NCI-H1048 (cell line): ENCODE measurements around the gene NUDT8.
"Not testable (repeated sequence)": the region's sequence is repeated elsewhere in the genome, so short reads cannot be mapped to it uniquely, and the experiment has no call there.

ENCODE experiments used
- DNase-seq: peaks from one replicate; lab custom pipeline; 2025; lab: John Stamatoyannopoulos, UW

The NUDT8 gene

DNA sequence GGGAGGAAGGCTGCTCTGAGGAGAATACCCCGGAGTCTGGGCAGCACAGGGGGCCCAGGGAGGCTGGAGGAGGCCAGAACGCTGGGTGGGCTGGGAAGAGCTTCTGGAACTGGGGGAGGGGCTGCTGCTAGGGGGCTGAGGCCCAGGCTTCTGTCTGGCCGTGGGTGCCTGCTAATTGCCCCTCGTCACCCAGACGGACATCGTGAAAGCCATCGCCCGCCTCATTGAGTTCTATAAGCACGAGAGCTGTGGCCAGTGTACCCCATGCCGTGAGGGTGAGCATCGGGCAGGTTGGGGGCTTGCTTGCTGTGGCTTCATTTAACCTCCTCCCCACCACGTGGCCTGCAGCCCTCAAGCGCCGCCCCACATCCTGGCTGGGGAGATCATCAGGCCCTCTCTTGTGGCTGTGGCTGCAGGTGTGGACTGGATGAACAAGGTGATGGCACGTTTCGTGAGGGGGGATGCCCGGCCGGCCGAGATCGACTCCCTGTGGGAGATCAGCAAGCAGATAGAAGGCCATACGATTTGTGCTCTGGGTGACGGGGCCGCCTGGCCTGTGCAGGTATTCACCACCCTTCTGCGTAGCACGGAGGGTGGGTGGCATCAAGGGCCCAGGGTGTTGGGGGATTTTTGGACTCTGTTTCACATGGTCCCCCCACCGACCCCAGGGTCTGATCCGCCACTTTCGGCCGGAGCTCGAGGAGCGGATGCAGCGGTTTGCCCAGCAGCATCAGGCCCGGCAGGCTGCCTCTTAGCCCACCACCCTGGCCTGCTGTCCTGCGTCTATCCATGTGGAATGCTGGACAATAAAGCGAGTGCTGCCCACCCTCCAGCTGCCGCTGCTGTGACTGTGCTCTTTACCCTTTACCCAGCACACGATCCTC is 17.8 kb downstream of the NUDT8 start:
- no peak for DNase-seq

GRCh38 chr11:67611165-67611564 is 18.6 kb downstream of the NUDT8 start:
- DNase-seq = no peak

GRCh38 chr11:67610302-67610868 is 19.4 kb downstream of the NUDT8 start:
- DNase-seq = no peak

DNA sequence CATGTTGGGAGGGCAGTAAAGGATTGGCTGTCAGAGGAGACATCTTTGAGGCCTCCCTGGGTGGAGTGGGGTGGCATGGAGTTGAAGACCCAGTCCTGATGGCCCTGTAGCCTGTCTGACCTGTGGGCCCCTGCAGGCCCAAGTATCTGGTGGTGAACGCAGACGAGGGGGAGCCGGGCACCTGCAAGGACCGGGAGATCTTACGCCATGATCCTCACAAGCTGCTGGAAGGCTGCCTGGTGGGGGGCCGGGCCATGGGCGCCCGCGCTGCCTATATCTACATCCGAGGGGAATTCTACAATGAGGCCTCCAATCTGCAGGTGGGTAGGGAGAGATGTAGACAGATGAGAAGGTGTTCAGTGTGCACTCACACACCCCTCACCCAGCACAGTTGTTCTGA is 20.4 kb downstream of the NUDT8 start:
- no peak for DNase-seq

- no peak for DNase-seq
Observed at GRCh38 chr11:67608486-67608885, 21.3 kb downstream of the NUDT8 start.

DNA sequence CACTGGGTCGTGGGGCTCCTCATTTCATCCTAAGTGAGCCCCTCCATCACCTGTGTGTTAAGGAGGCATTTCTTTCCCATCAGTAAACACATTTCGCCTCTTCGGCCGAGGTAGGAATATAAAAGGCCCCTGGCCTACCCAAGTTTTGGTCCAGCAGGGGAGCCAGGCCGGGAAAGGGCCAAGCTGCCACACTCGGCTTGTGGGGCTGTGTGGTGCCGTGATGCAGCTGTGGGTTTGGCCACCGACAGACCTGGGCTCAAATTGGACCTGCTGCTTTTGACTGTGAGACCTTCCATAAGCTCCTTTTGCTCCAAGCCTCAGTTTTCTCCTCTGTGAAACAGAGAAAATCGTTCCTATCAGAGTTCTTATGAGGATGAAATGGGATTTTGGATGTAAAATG is 22.2 kb downstream of the NUDT8 start:
- no peak for DNase-seq

- DNase-seq = peak; percentile 92
Observed at GRCh38 chr11:67606492-67607295, 23.0 kb downstream of the NUDT8 start, which contains the start of gene NDUFV1. TSS of gene NDUFV1 (plus strand) at chr11:67606936. CDS start at chr11:67607005, 69 bp downstream.

GRCh38 chr11:67606093-67606491 is 23.6 kb downstream of the NUDT8 start:
- no peak for DNase-seq

DNA sequence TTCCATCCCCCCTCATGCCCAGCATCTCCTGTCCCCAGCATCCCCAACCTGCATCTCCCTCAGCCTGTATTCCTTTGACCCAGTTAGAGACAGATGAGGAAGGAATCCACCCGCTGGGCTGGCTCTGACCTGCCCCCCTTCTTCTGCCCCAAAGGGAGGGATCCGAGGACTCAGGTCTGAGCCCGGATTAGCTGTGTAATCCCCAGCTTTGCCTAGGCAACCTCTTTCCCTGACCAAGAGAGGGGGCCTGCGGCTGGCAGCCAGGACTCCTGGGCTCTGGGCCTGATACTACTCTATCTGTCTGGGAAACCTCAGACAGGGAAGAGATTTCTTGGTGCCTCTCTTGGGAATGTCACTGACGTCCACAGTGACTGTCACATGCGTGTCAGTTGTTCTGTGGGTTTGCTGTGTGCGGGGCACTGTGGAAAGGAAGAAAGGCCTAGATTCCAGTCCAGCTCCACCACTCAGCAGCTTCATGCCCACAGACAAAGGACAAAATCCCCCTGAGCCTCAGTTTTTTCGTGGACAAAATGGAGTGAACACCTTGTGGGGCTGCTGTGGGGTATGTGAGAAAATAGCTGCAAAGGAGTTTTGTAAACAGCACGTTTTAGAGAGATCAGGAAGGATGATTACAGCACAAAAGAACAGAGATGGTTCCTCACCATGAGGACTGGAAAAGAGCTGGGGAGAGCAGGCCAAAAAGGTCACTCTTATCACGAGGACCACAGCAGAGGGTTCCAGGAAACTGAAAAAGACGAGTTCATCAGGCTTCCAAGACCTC is 24.3 kb downstream of the NUDT8 start:
- DNase-seq = no peak

- DNase-seq = no peak
Observed at GRCh38 chr11:67604815-67605214, 24.9 kb downstream of the NUDT8 start.

DNA sequence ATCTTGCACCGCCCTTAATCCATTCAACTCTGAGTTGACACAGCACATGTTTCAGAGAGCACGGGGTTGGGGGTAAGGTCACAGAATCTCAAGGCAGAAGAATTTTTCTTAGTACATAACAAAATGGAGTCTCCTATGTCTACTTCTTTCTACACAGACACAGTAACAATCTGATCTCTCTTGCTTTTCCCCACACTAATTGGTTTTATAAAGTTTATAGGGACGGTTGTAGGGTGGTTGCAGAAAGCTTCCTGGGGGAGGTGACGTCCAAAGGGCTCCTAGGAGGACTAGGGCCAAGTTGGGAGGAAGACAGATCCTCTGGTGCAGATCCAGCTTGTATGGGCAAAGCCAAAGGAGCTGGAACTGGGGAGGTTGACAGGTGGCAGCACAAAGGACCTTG is 25.6 kb downstream of the NUDT8 start:
- DNase-seq = not testable (repeated sequence)

DNA sequence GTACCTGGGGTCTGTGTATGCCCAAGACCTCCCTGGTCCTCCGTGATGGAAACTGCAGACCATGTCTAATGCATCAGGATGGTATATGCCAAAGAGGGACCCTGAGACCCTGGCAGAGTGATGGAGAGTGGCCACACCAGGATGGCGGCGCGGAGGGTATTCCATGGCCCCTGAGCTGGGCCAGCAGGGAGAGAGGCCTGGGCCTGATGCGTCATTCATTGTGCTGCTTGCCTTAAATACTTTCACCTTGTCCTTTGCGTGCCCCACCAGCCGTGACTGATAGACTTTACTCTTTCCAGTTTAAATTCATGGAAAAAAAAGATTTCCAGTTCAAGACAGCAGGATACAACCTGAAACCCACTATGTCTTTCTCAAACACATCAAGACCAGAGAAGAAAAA is 28.6 kb downstream of the NUDT8 start:
- no peak for DNase-seq

- no peak for DNase-seq
Observed at GRCh38 chr11:67600324-67601029, 29.3 kb downstream of the NUDT8 start.

DNA sequence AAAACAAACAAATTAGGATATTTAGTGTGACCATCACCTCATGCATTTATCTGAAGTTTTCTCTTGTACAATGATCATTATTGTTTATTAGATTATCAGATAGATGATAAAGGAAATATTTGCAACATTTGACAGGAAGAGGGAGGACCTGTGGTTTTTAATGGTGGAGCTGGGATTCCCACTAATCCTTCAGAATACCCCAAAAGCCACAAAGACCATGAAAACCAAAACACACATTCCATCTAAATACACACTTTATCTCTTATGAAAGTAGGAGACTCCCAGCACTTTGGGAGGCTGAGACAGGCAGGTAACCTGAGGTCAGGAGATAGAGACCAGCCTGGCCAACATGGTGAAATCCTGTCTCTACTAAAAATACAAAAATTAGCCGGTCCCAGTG is 30.6 kb downstream of the NUDT8 start:
- no peak for DNase-seq

DNA sequence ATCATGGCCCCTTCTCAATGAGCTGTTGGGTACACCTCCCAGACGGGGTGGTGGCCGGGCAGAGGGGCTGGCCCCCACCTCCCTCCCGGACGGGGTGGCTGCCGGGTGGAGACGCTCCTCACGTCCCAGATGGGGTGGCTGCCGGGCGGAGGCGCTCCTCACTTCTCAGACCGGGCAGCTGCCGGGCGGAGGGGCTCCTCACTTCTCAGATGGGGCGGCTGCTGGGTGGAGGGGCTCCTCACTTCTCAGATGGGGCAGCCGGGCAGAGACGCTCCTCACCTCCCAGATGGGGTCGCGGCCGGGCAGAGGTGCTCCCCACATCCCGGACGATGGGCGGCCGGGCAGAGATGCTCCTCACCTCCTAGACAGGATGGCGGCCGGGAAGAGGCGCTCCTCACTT is 31.8 kb downstream of the NUDT8 start:
- not testable (repeated sequence) for DNase-seq

GRCh38 chr11:67597458-67597857 is 32.3 kb downstream of the NUDT8 start:
- not testable (repeated sequence) for DNase-seq

DNA sequence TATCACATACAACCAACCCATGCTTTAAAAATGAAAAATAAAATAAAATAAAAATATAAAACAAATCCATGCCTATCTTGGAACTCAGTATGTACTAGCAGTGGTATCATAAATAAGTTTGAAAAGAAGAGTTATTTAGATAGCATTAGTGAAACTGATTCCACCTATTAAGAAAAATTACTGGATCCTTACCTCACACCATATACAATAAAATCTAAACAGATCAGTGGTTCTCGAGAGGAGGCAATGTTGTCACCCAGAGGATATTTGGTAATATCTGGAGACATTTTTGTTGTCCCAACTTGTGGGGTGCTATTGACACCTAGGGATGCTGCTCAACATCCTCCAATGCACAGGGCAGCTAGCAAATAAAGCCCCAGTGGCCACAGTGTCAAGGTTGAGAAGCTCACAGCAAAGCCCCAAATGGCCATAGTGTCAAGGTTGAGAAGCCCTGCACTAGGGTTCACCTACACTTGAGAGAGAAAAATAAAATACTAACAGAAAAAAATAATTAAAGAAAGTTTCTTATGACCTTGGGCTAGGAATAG is 32.9 kb downstream of the NUDT8 start:
- DNase-seq = no peak

- no peak for DNase-seq
Observed at GRCh38 chr11:67594480-67594879, 35.3 kb downstream of the NUDT8 start.

- no peak for DNase-seq
Observed at GRCh38 chr11:67593565-67593905, 36.2 kb downstream of the NUDT8 start.

DNA sequence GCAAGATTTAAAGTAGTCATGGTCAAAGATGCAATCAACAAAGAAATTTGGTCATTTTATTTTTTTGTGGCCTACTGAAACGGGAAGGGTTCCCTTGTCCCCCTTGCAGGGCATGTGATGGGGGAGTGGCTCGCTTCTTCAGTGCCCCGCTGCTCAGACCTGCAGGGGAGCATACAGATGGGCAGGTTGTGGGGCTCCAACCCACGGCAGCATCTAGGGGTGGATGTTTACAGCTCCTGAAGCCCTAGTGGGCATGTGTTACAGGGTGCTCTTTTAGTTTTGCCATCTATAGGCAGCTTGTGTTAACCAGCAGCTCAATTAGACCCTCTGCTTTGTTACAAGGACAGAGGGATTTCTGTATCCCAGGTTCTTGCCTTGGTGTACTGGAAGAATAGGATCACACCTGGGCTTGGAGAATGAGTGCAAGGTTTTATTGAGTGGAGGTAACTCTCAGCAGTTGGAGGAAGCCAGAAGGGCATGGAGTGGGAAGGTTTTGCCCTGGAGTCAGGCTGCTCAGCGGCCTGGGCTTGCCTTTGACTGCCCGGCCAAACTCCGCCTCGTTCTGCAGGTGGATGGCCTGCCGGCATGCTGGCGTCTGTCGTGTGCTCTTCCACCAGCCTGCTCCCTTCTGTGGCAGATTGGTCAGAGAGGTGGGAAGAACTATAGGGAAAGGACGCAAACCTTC is 36.7 kb downstream of the NUDT8 start:
- DNase-seq = no peak
